CD14-positive monocyte (primary cell): ENCODE data around the gene OTOG. TPM values are rescaled to one million over a fixed set of nuclear protein-coding genes. Genes with fewer than 3 reads are reported as not detected.

ENCODE experiments used
- DNase-seq, 3 donors: peaks; one replicate each; pipeline ENCODE4 v3.0.0-alpha.2; 2011 to 2022
- H2AFZ ChIP-seq: 2 replicates; pipeline ENCODE4 v1.6.0; 2012; ENCODE audit warnings: mild to moderate bottlenecking, low read depth, low read length, inconsistent platforms; ENCODE audit not compliant: insufficient read depth, poor library complexity, severe bottlenecking
- H3K27ac ChIP-seq, 2 donors: 1 replicate in 1 of 2; 2 replicates in 1 of 2; pipeline ENCODE4 v1.5.1; 2012 to 2013; ENCODE audit warnings: low read length in 2 of 2, control low read depth in 1 of 2, inconsistent platforms in 1 of 2, low read depth in 1 of 2, mild to moderate bottlenecking in 1 of 2
- H3K27me3 ChIP-seq, 2 donors: one replicate each; pipeline versions ENCODE4 v1.6.0 to v1.6.1; 2011 to 2013; ENCODE audit warnings: low read length in 2 of 2; ENCODE audit not compliant: control insufficient read depth in 2 of 2, insufficient read depth in 2 of 2
- H3K36me3 ChIP-seq, 2 donors: replicated peaks in 1 of 2; 1 replicate in 1 of 2; 2 replicates in 1 of 2; pipeline versions ENCODE4 v1.5.1 to v1.6.1; 2012 to 2013; ENCODE audit warnings: low read length in 2 of 2, control low read depth in 1 of 2, inconsistent platforms in 1 of 2, mild to moderate bottlenecking in 1 of 2; ENCODE audit not compliant: insufficient read depth in 2 of 2, control insufficient read depth in 1 of 2
- H3K4me1 ChIP-seq, 2 donors: 1 replicate in 1 of 2; 2 replicates in 1 of 2; pipeline versions ENCODE4 v1.5.1 to v1.6.1; 2012 to 2013; ENCODE audit warnings: low read length in 2 of 2, control low read depth in 1 of 2, inconsistent platforms in 1 of 2, mild to moderate bottlenecking in 1 of 2, moderate library complexity in 1 of 2; ENCODE audit not compliant: insufficient read depth in 2 of 2, control insufficient read depth in 1 of 2
- H3K4me2 ChIP-seq: replicated peaks from 2 replicates; pipeline ENCODE3; 2012; ENCODE audit warnings: low read length, moderate library complexity, mild to moderate bottlenecking; ENCODE audit not compliant: poor library complexity, severe bottlenecking; ENCODE audit errors: extremely low read depth
- H3K4me3 ChIP-seq, 3 experiments: fragments of 200-600 bp in 1 of 3; sonication (generic) in 1 of 3; replicated peaks in 1 of 3; 1 replicate in 2 of 3; 2 replicates in 1 of 3; pipeline ENCODE4 v1.5.1; 2011 to 2013; ENCODE audit warnings: low read length in 3 of 3, mild to moderate bottlenecking in 3 of 3, control low read depth in 2 of 3, low read depth in 2 of 3, inconsistent platforms in 1 of 3, moderate library complexity in 1 of 3
- H3K79me2 ChIP-seq: 2 replicates; pipeline ENCODE4 v1.6.0; 2012; ENCODE audit warnings: mild to moderate bottlenecking, control low read depth, inconsistent platforms, low read length, moderate library complexity; ENCODE audit not compliant: insufficient read depth
- H3K9ac ChIP-seq: 2 replicates; pipeline ENCODE4 v1.6.0; 2017; ENCODE audit warnings: low read length, mild to moderate bottlenecking; ENCODE audit not compliant: insufficient read depth, poor library complexity, severe bottlenecking
- H3K9me3 ChIP-seq, 2 donors: replicated peaks in 1 of 2; 1 replicate in 1 of 2; 2 replicates in 1 of 2; pipeline versions ENCODE4 v1.5.1 to v1.6.1; 2012 to 2013; ENCODE audit warnings: low read length in 2 of 2, control low read depth in 1 of 2; ENCODE audit not compliant: control insufficient read depth in 1 of 2, insufficient read depth in 1 of 2
- H4K20me1 ChIP-seq: 2 replicates; pipeline ENCODE4 v1.6.0; 2012; ENCODE audit warnings: mild to moderate bottlenecking, low read length, control low read depth, moderate library complexity; ENCODE audit not compliant: insufficient read depth
- H3K27ac Mint-ChIP-seq, 7 donors: one replicate each; pipeline ENCODE4 v1.8.0; 2020; ENCODE audit warnings: mild to moderate bottlenecking in 7 of 7, mixed read lengths in 7 of 7, moderate library complexity in 6 of 7, inconsistent platforms in 2 of 7
- H3K27me3 Mint-ChIP-seq, 3 donors: one replicate each; pipeline ENCODE4 v1.8.0; 2021 to 2022; ENCODE audit warnings: low read depth in 3 of 3, mild to moderate bottlenecking in 3 of 3, mixed read lengths in 3 of 3, moderate library complexity in 3 of 3, inconsistent platforms in 1 of 3
- H3K36me3 Mint-ChIP-seq, 2 donors: one replicate each; pipeline ENCODE4 v1.8.0; 2020; ENCODE audit warnings: mixed read lengths in 2 of 2, inconsistent platforms in 1 of 2, mild to moderate bottlenecking in 1 of 2
- H3K4me1 Mint-ChIP-seq: one replicate; pipeline ENCODE4 v1.8.0; 2020; ENCODE audit warnings: mild to moderate bottlenecking, mixed read lengths
- H3K4me3 Mint-ChIP-seq, 2 donors: one replicate each; pipeline ENCODE4 v1.8.0; 2020; ENCODE audit warnings: mild to moderate bottlenecking in 2 of 2, mixed read lengths in 2 of 2, moderate library complexity in 1 of 2
- H3K9me3 Mint-ChIP-seq, 7 donors: one replicate each; pipeline ENCODE4 v1.8.0; 2020 to 2022; ENCODE audit warnings: mixed read lengths in 7 of 7, mild to moderate bottlenecking in 6 of 7, moderate library complexity in 6 of 7, inconsistent platforms in 2 of 7
- CTCF ChIP-seq: fragments of 200-600 bp; IDR thresholded peaks from one replicate; pipeline ENCODE4 v1.8.0; 2022; ENCODE audit warnings: antibody characterized with exemption, mild to moderate bottlenecking
- WGBS: methylation state at CpG from one replicate; pipeline ENCODE4 v1.1.5; 2013; ENCODE audit warnings: missing lambda C conversion rate; ENCODE audit not compliant: insufficient coverage; 5-methylcytosine and 5-hydroxymethylcytosine counted together
- intact Hi-C, 2 donors: fragments of 100-400 bp; cut with micrococcal nuclease; formaldehyde crosslinking; loops; one replicate each; pipeline versions ENCODE4 v1.15.0 to v1.15.1; 2023
- polyA plus RNA-seq, 3 donors: library from polyadenylated mRNA; depleted of rRNA in 1 of 3; unstranded in 2 of 3; stranded (reverse) in 1 of 3; fragments of 300-500 nt in 2 of 3; fragments of >200 nt in 1 of 3; fragmentation: Illumina TruSeq in 2 of 3; gene quantifications; 1 replicate in 2 of 3; 2 replicates in 1 of 3; pipeline ENCODE4 v1.2.3, GENCODE V29; 2012 to 2021

OTOG gene
- polyA plus RNA-seq, 3 donors = not detected

GRCh38 chr11:17506314-17506713, 40.7 kb upstream of the OTOG start:
- intact Hi-C loops = loop anchor here in 1 of 2 donors (10.0 kb wide), 1 partner anchor 272 kb away; no protein-coding TSS in a partner anchor
- Histone ChIP-seq H3K4me2 (no peak overlapping the region), H3K36me3 (no peaks in the 10 kb centered on the region), H2AFZ (no peak overlapping the region), H3K27ac (no peak overlapping the region), H3K9me3 (no peaks in the 10 kb centered on the region), H3K4me1 (no peaks in the 10 kb centered on the region), H4K20me1 (no peaks in the 10 kb centered on the region), H3K27me3 (no peaks in the 10 kb centered on the region), H3K79me2 (no peaks in the 10 kb centered on the region), H3K9ac (no peak overlapping the region), H3K4me3 (no peak overlapping the region)
- no peak overlapping the region for H3K27ac Mint-ChIP-seq
- 93% methylated on average over 6 of the region's 6 CpGs for WGBS
- no peak for TF ChIP-seq CTCF
- no peaks in the 10 kb centered on the region for H3K9me3 Mint-ChIP-seq
- H3K4me3 Mint-ChIP-seq = no peak overlapping the region
- DNase-seq = no peak
- H3K36me3 Mint-ChIP-seq = no peaks in the 10 kb centered on the region
- H3K4me1 Mint-ChIP-seq = no peaks in the 10 kb centered on the region
- peaks cover 3 to 9% (median 4%) of the 10 kb centered on the region in 3 donors for H3K27me3 Mint-ChIP-seq

- peaks cover 3 to 9% (median 4%) of the 10 kb centered on the region in 3 donors for H3K27me3 Mint-ChIP-seq
- H4K20me1 ChIP-seq = no peaks in the 10 kb centered on the region
- no peak overlapping the region for H3K4me3 ChIP-seq
- no peaks in the 10 kb centered on the region for H3K4me1 ChIP-seq
- no peak overlapping the region for H3K4me3 Mint-ChIP-seq
- DNase-seq = no peak
- H3K27ac Mint-ChIP-seq = no peak overlapping the region
- no peaks in the 10 kb centered on the region for H3K36me3 Mint-ChIP-seq
- H3K27ac ChIP-seq = no peak overlapping the region
- intact Hi-C loops = loop anchor here in 1 of 2 donors (10.0 kb wide), 1 partner anchor 272 kb away; no protein-coding TSS in a partner anchor
- H3K9ac ChIP-seq = no peak overlapping the region
- no peaks in the 10 kb centered on the region for H3K79me2 ChIP-seq
- no peak for TF ChIP-seq CTCF
- H3K9me3 Mint-ChIP-seq = no peaks in the 10 kb centered on the region
- H3K27me3 ChIP-seq = no peaks in the 10 kb centered on the region
- no peak overlapping the region for H2AFZ ChIP-seq
- H3K4me2 ChIP-seq = no peak overlapping the region
- no peaks in the 10 kb centered on the region for H3K4me1 Mint-ChIP-seq
- H3K36me3 ChIP-seq = no peaks in the 10 kb centered on the region
- 55% methylated on average over 2 of the region's 3 CpGs for WGBS
- H3K9me3 ChIP-seq = no peaks in the 10 kb centered on the region
These were observed 40.1 kb upstream of the OTOG start for GRCh38 chr11:17506942-17507341.
